HG03460 (cell line): Measurements from ENCODE around the gene PSME4.
"Not testable (repeated sequence)": the region's sequence is repeated elsewhere in the genome, so short reads cannot be mapped to it uniquely, and the experiment has no call there.

Experiments
- ATAC-seq: cut with Tn5 transposase; IDR thresholded peaks from one replicate; pipeline ENCODE4 v1.9.1; 2021; ENCODE audit not compliant: unreplicated experiment

PSME4 gene

GRCh38 chr2:53851052-53851757 lies 119.6 kb downstream of the PSME4 start:
- not testable (repeated sequence) for ATAC-seq

- ATAC-seq = no peak
Observed at GRCh38 chr2:53848062-53848461, 122.7 kb downstream of the PSME4 start.

GRCh38 chr2:53843595-53843994 lies 127.2 kb downstream of the PSME4 start:
- ATAC-seq = no peak

- no peak for ATAC-seq
Observed at GRCh38 chr2:53842891-53843290, 127.9 kb downstream of the PSME4 start.

GRCh38 chr2:53841651-53842050 lies 129.1 kb downstream of the PSME4 start:
- ATAC-seq = not testable (repeated sequence)

GRCh38 chr2:53840580-53840979 lies 130.2 kb downstream of the PSME4 start:
- ATAC-seq = no peak

GRCh38 chr2:53829980-53830290 lies 140.9 kb downstream of the PSME4 start:
- not testable (repeated sequence) for ATAC-seq

GRCh38 chr2:53829273-53829979 lies 141.4 kb downstream of the PSME4 start:
- no peak for ATAC-seq

GRCh38 chr2:53828331-53828730 lies 142.5 kb downstream of the PSME4 start:
- no peak for ATAC-seq

GRCh38 chr2:53827398-53828175 lies 143.2 kb downstream of the PSME4 start:
- ATAC-seq = no peak

- ATAC-seq = no peak
Observed at GRCh38 chr2:53826587-53827397, 144.0 kb downstream of the PSME4 start.

- ATAC-seq = no peak
Observed at GRCh38 chr2:53826030-53826410, 144.8 kb downstream of the PSME4 start.

GRCh38 chr2:53823639-53824038 lies 147.2 kb downstream of the PSME4 start:
- ATAC-seq = not testable (repeated sequence)

- no peak for ATAC-seq
Observed at GRCh38 chr2:53821810-53822209, 149.0 kb downstream of the PSME4 start.

- ATAC-seq = no peak
Observed at GRCh38 chr2:53820711-53821110, 150.1 kb downstream of the PSME4 start.

- ATAC-seq = no peak
Observed at GRCh38 chr2:53820048-53820447, 150.7 kb downstream of the PSME4 start.

GRCh38 chr2:53819634-53820033 lies 151.2 kb downstream of the PSME4 start:
- no peak for ATAC-seq

- ATAC-seq = no peak
Observed at GRCh38 chr2:53818854-53819435, 151.8 kb downstream of the PSME4 start.
